ENCODE measurements around the gene LRPAP1. TPM values are rescaled to one million over a fixed set of nuclear protein-coding genes. Genes with fewer than 3 reads are reported as not detected.

LRPAP1 gene
- total RNA-seq, 1 experiment from 2014 or later: 109 TPM

GRCh38 chr4:3495204-3495975 is 36.8 kb downstream of the LRPAP1 start:
- Histone ChIP-seq H3K9me2 (ENCODE audit: insufficient read depth) (no peaks in the 10 kb centered on the region), H3K4me1 (ENCODE audit: control insufficient read depth in 1 of 2, insufficient read depth in 2 of 2, low read length in 2 of 2) (no peaks in the 10 kb centered on the region), H3K4me2 (ENCODE audit: low read length) (no peak overlapping the region), H3K9me3 (ENCODE audit: control insufficient read depth in 1 of 2, insufficient read depth in 1 of 2, low read depth in 1 of 2, low read length in 2 of 2) (no peaks in the 10 kb centered on the region), H3K27ac (ENCODE audit: low read depth, low read length) (no peak overlapping the region), H3K4me3 (replicated peaks in 1 of 2; ENCODE audit: low read depth in 1 of 2, low read length in 2 of 2) (no peak overlapping the region), H3K36me3 (ENCODE audit: control insufficient read depth in 1 of 2, insufficient read depth in 2 of 2, low read length in 2 of 2) (no peaks in the 10 kb centered on the region), H2AFZ (ENCODE audit: low read depth, low read length, poor library complexity, severe bottlenecking) (no peak overlapping the region), H3K9ac (ENCODE audit: low read length) (no peak overlapping the region), H3K27me3 (ENCODE audit: insufficient read depth, low read length) (no peaks in the 10 kb centered on the region), H4K20me1 (ENCODE audit: insufficient read depth) (no peaks in the 10 kb centered on the region), H3K79me2 (ENCODE audit: insufficient read depth, low read length) (no peaks in the 10 kb centered on the region)
- ATAC-seq (no peak), DNase-seq (ENCODE audit: low read depth, low spot score) (no peak)
- BruUV-seq (replicated peaks): no TSS peak
- TF ChIP-seq POLR2A (IDR thresholded peaks at IDR 0.05; ENCODE audit: borderline replicate concordance, extremely low read depth, insufficient read depth, insufficient read length) (no peak), REST (IDR thresholded peaks at IDR 0.05; ENCODE audit: low read depth) (no peak), SRF (IDR thresholded peaks at IDR 0.05; ENCODE audit: low read depth) (no peak), ELF1 (IDR thresholded peaks at IDR 0.05; ENCODE audit: borderline replicate concordance, low read depth) (no peak), RAD21 (IDR thresholded peaks at IDR 0.05; ENCODE audit: low read depth) (no peak), JUND (IDR thresholded peaks at IDR 0.05) (no peak), POLR2AphosphoS5 (IDR thresholded peaks at IDR 0.05; ENCODE audit: low read depth, low read length) (no peak), CBX3 (IDR thresholded peaks at IDR 0.05; ENCODE audit: low read depth) (no peak), FOSL1 (IDR thresholded peaks at IDR 0.05; ENCODE audit: low read depth) (no peak), TCF7L2 (IDR thresholded peaks at IDR 0.05; ENCODE audit: borderline replicate concordance, extremely low read depth, insufficient read depth, insufficient read length) (no peak), CTCF (IDR thresholded peaks at IDR 0.05 in 2 of 3, conservative IDR thresholded peaks at IDR 0.05 in 1 of 3; ENCODE audit: borderline replicate concordance in 1 of 3, insufficient read depth in 1 of 3, low read depth in 2 of 3, low read length in 2 of 3) (no peak), SIN3A (IDR thresholded peaks at IDR 0.05; ENCODE audit: low read depth) (no peak), YY1 (IDR thresholded peaks at IDR 0.05; ENCODE audit: extremely low read depth, insufficient replicate concordance, low read depth, low read length) (no peak), ZBTB33 (IDR thresholded peaks at IDR 0.05; ENCODE audit: extremely low read depth, insufficient replicate concordance, low read length) (no peak), ATF3 (IDR thresholded peaks at IDR 0.05) (no peak), CEBPB (IDR thresholded peaks at IDR 0.05; ENCODE audit: low read depth) (no peak)
- ChIA-PET RAD21 (ENCODE audit: low non-redundant PET in 1 of 2, low total read pairs in 2 of 2, uncharacterized antibody in 2 of 2, unreplicated experiment in 2 of 2) (no interaction called here), POLR2A (no interaction called here), CTCF (no interaction called here)
- intact Hi-C loops (cut with micrococcal nuclease): no loop called here

Data from HCT116 (cell line).